ENCODE measurements around the gene BDKRB2.

- TF ChIP-seq REST (IDR thresholded peaks at IDR 0.05; ENCODE audit: unreplicated experiment) (no peak), CTCF (conservative IDR thresholded peaks at IDR 0.05; ENCODE audit: low read depth in 2 of 2) (0 out of 4 replicates have a peak, but pooled peaks of 1 of the 2 experiments have one; percentile 3), EZH2 (IDR thresholded peaks at IDR 0.05; ENCODE audit: low read depth, unreplicated experiment) (no peak), EZH2phosphoT487 (IDR thresholded peaks at IDR 0.05; ENCODE audit: unreplicated experiment) (no peak), POLR2AphosphoS5 (IDR thresholded peaks at IDR 0.05; ENCODE audit: low read depth) (no peak), JUNB (IDR thresholded peaks at IDR 0.05; ENCODE audit: unreplicated experiment) (no peak), NANOG (IDR thresholded peaks at IDR 0.05; ENCODE audit: borderline replicate concordance) (no peak), CREB1 (CRISPR knock-in tag; IDR thresholded peaks at IDR 0.05; ENCODE audit: low read depth) (no peak), ETS1 (IDR thresholded peaks at IDR 0.05) (no peak), STAT1 (IDR thresholded peaks at IDR 0.05; ENCODE audit: unreplicated experiment) (no peak)
Measured at GRCh38 chr14:96261772-96262655, 57.4 kb downstream of the BDKRB2 start.

Measured in GM23338 (cell line).